PC-9 (cell line): ENCODE results near the gene AZU1. TPM values are rescaled to one million over a fixed set of nuclear protein-coding genes. Genes with fewer than 3 reads are reported as not detected.

Experiments
- BruUV-seq: library from RNA; stranded (reverse); fragments of 400-500 nt; replicated peaks from 2 replicates; lab custom pipeline; 2021; lab: Mats Ljungman, UMichigan
- CTCF ChIA-PET: fragments of 300-600 bp; sonication (Branson Sonifier 250); formaldehyde crosslinking; loops from one replicate; lab custom pipeline; 2022; ENCODE audit warnings: antibody characterized with exemption; lab: Charles Lee
- POLR2A ChIA-PET: fragments of 300-600 bp; sonication (Branson Sonifier 250); formaldehyde crosslinking; loops from one replicate; lab custom pipeline; 2022; ENCODE audit warnings: antibody characterized with exemption; ENCODE audit not compliant: unreplicated experiment; lab: Charles Lee
- DNase-seq, 2 experiments: peaks; one replicate each; pipeline versions ENCODE4 v3.0.0 to v3.0.0-alpha.2; 2015 to 2022; ENCODE audit warnings: mixed read lengths in 1 of 2
- H2AFZ ChIP-seq: fragments of 200-600 bp; sonication (generic); 2 replicates; pipeline ENCODE4 v1.8.1; 2017; ENCODE audit warnings: antibody characterized with exemption
- H3F3A ChIP-seq: fragments of 200-600 bp; sonication (generic); 2 replicates; pipeline ENCODE4 v1.8.1; 2017; ENCODE audit warnings: antibody characterized with exemption, mild to moderate bottlenecking, low read depth; ENCODE audit not compliant: insufficient read depth
- H3K27ac ChIP-seq: fragments of 200-600 bp; sonication (generic); 2 replicates; pipeline ENCODE4 v1.6.1; 2016; ENCODE audit warnings: mixed run types
- H3K27me3 ChIP-seq: fragments of 200-600 bp; sonication (generic); 2 replicates; pipeline ENCODE4 v1.6.1; 2016; ENCODE audit warnings: low read depth, mixed run types; ENCODE audit not compliant: insufficient read depth
- H3K36me3 ChIP-seq: fragments of 200-600 bp; sonication (generic); 2 replicates; pipeline ENCODE4 v1.6.1; 2016; ENCODE audit warnings: low read depth, mixed run types
- H3K4me1 ChIP-seq: fragments of 200-600 bp; sonication (generic); replicated peaks from 2 replicates; pipeline ENCODE4 v1.6.1; 2016; ENCODE audit warnings: mixed run types; ENCODE audit not compliant: insufficient read depth
- H3K4me2 ChIP-seq: fragments of 200-600 bp; sonication (generic); 2 replicates; pipeline ENCODE4 v1.6.1; 2017; ENCODE audit warnings: mixed run types
- H3K4me3 ChIP-seq: fragments of 200-600 bp; sonication (generic); 2 replicates; pipeline ENCODE4 v1.6.1; 2016; ENCODE audit warnings: mixed run types
- H3K79me2 ChIP-seq: fragments of 200-600 bp; sonication (generic); 2 replicates; pipeline ENCODE4 v1.6.1; 2017; ENCODE audit warnings: low read depth, mixed run types
- H3K9me2 ChIP-seq: fragments of 200-600 bp; sonication (generic); 2 replicates; pipeline ENCODE4 v1.8.1; 2017; ENCODE audit warnings: mild to moderate bottlenecking; ENCODE audit not compliant: insufficient read depth
- H3K9me3 ChIP-seq: fragments of 200-600 bp; sonication (generic); 2 replicates; pipeline ENCODE4 v1.8.1; 2016; ENCODE audit warnings: low read depth; ENCODE audit not compliant: insufficient read depth
- H4K20me1 ChIP-seq: fragments of 200-600 bp; sonication (generic); 2 replicates; pipeline ENCODE4 v1.8.1; 2017; ENCODE audit not compliant: insufficient read depth
- CTCF ChIP-seq: fragments of 200-600 bp; sonication (generic); conservative IDR thresholded peaks from 2 replicates; pipeline ENCODE4 v1.6.1; 2017; ENCODE audit warnings: mixed run types, antibody characterized with exemption, mild to moderate bottlenecking, moderate library complexity
- EZH2 ChIP-seq: fragments of 200-600 bp; sonication (generic); IDR thresholded peaks from 2 replicates; pipeline ENCODE4 v1.8.0; 2017; ENCODE audit warnings: antibody characterized with exemption, low read depth
- intact Hi-C: fragments of 100-400 bp; cut with micrococcal nuclease; formaldehyde crosslinking; loops from one replicate; pipeline ENCODE4 v1.10.0; 2022; ENCODE audit not compliant: unreplicated experiment
- total RNA-seq: library from RNA; stranded (reverse); gene quantifications from 2 replicates; pipeline ENCODE4 v1.2.3, GENCODE V29; 2021

Gene AZU1
- total RNA-seq, 1 experiment from 2014 or later = not detected

GRCh38 chr19:798415-799075 is 29.1 kb upstream of the AZU1 start:
- H3K4me3 ChIP-seq = peak overlapping the region; percentile 78
- POLR2A ChIA-PET = no interaction called here
- H3K4me2 ChIP-seq = peak overlapping the region; percentile 97
- H3K9me2 ChIP-seq = no peaks in the 10 kb centered on the region
- peaks cover 23% of the 10 kb centered on the region for H3K4me1 ChIP-seq
- intact Hi-C loops = no loop called here
- no peak overlapping the region for H2AFZ ChIP-seq
- H3F3A ChIP-seq = peaks cover 38% of the 10 kb centered on the region; the same call in 1 of the 2 replicates
- peaks cover 57% of the 10 kb centered on the region for H4K20me1 ChIP-seq
- no TSS peak for BruUV-seq
- TF ChIP-seq CTCF = no peak
- no peak for TF ChIP-seq EZH2
- no peaks in the 10 kb centered on the region for H3K27me3 ChIP-seq
- CTCF ChIA-PET = no interaction called here
- peak overlapping the region; percentile 44; the same call in 1 of the 2 replicates for H3K27ac ChIP-seq
- no peaks in the 10 kb centered on the region for H3K9me3 ChIP-seq
- DNase-seq = no peak
- peaks cover 57% of the 10 kb centered on the region for H3K79me2 ChIP-seq
- peaks cover 22% of the 10 kb centered on the region for H3K36me3 ChIP-seq

GRCh38 chr19:799076-799881 is 28.4 kb upstream of the AZU1 start:
- Histone ChIP-seq H3K4me1 (peaks cover 23% of the 10 kb centered on the region), H3F3A (peaks cover 38% of the 10 kb centered on the region; the same call in 1 of the 2 replicates), H3K4me3 (peak overlapping the region; percentile 78), H3K36me3 (peaks cover 27% of the 10 kb centered on the region), H4K20me1 (peaks cover 64% of the 10 kb centered on the region), H3K79me2 (peaks cover 64% of the 10 kb centered on the region), H3K27me3 (no peaks in the 10 kb centered on the region), H2AFZ (no peak overlapping the region), H3K9me3 (no peaks in the 10 kb centered on the region), H3K27ac (peak overlapping the region; percentile 72), H3K9me2 (no peaks in the 10 kb centered on the region), H3K4me2 (peak overlapping the region; percentile 97)
- 0 out of 2 replicates have a peak, but pooled peaks have one; percentile 12 for TF ChIP-seq CTCF
- no peak for TF ChIP-seq EZH2
- DNase-seq = no peak
- no TSS peak for BruUV-seq
- ChIA-PET CTCF (interaction anchor here (0.6 kb wide), 1 partner anchor 209 kb away, joined by 3 read pairs; no protein-coding TSS in a partner anchor), POLR2A (no interaction called here)
- intact Hi-C loops = no loop called here

- H3K79me2 ChIP-seq = peaks cover 76% of the 10 kb centered on the region
- peak; percentile 71 to 78 for DNase-seq
- H3K4me3 ChIP-seq = peak overlapping the region; percentile 78; the same call in 1 of the 2 replicates
- H3K36me3 ChIP-seq = peaks cover 32% of the 10 kb centered on the region
- no peaks in the 10 kb centered on the region for H3K27me3 ChIP-seq
- no TSS peak for BruUV-seq
- no peaks in the 10 kb centered on the region for H3K9me3 ChIP-seq
- no peak overlapping the region for H2AFZ ChIP-seq
- intact Hi-C loops = no loop called here
- H3K27ac ChIP-seq = peak overlapping the region; percentile 72
- peaks cover 76% of the 10 kb centered on the region for H4K20me1 ChIP-seq
- no peaks in the 10 kb centered on the region for H3K9me2 ChIP-seq
- ChIA-PET POLR2A (no interaction called here), CTCF (no interaction called here)
- no peak for TF ChIP-seq EZH2
- no peak for TF ChIP-seq CTCF
- peaks cover 41% of the 10 kb centered on the region; the same call in 1 of the 2 replicates for H3F3A ChIP-seq
- peaks cover 23% of the 10 kb centered on the region for H3K4me1 ChIP-seq
- H3K4me2 ChIP-seq = peak overlapping the region; percentile 97
Observed at GRCh38 chr19:800360-801029, 27.1 kb upstream of the AZU1 start.
